HG03064 (cell line): ENCODE measurements around the gene CD72.
A peak's percentile ranks its signal among the peaks of the same experiment; 100 is the strongest.

Experiments used
- ATAC-seq: cut with Tn5 transposase; IDR thresholded peaks from one replicate; pipeline ENCODE4 v1.9.1; 2021; ENCODE audit warnings: low read depth; ENCODE audit not compliant: unreplicated experiment

CD72 gene

GRCh38 chr9:35618325-35618727 lies at the start of gene CD72:
Gene CD72, minus strand, starts transcription at chr9:35618413. Its CDS starts 110 bp downstream, at chr9:35618303.
- no peak for ATAC-seq

GRCh38 chr9:35667939-35668338 lies 49.7 kb upstream of the CD72 start:
- no peak for ATAC-seq

- ATAC-seq = no peak
Measured at GRCh38 chr9:35666549-35666948, 48.3 kb upstream of the CD72 start.

- ATAC-seq = no peak
Measured at GRCh38 chr9:35666045-35666444, 47.8 kb upstream of the CD72 start.

- ATAC-seq = no peak
Measured at GRCh38 chr9:35665471-35665818, 47.2 kb upstream of the CD72 start.

- ATAC-seq = peak; percentile 45
Measured at GRCh38 chr9:35664531-35665470, 46.6 kb upstream of the CD72 start, which contains the start of gene ARHGEF39. Gene ARHGEF39, minus strand, starts transcription at chr9:35665195. Its CDS starts 26 bp downstream, at chr9:35665169.

- ATAC-seq = no peak
Measured at GRCh38 chr9:35662437-35662836, 44.2 kb upstream of the CD72 start.

- no peak for ATAC-seq
Measured at GRCh38 chr9:35661756-35662350, 43.6 kb upstream of the CD72 start.

GRCh38 chr9:35660966-35661415 lies 42.8 kb upstream of the CD72 start:
- no peak for ATAC-seq

- ATAC-seq = no peak
Measured at GRCh38 chr9:35659340-35659739, 41.1 kb upstream of the CD72 start.

- no peak for ATAC-seq
Measured at GRCh38 chr9:35658968-35659220, 40.7 kb upstream of the CD72 start.

- ATAC-seq = peak; percentile 53
Measured at GRCh38 chr9:35658137-35658967, 40.1 kb upstream of the CD72 start, which contains the start of gene CCDC107. Gene CCDC107, plus strand, starts transcription at chr9:35658292. Its CDS starts 88 bp downstream, at chr9:35658380.

GRCh38 chr9:35657546-35658136 lies 39.4 kb upstream of the CD72 start, which contains the start of gene RMRP:
Gene RMRP, minus strand, starts transcription at chr9:35658019.
- ATAC-seq = peak; percentile 88

- ATAC-seq = no peak
Measured at GRCh38 chr9:35656831-35657545, 38.8 kb upstream of the CD72 start.

- ATAC-seq = no peak
Measured at GRCh38 chr9:35656348-35656747, 38.1 kb upstream of the CD72 start.

GRCh38 chr9:35653611-35654010 lies 35.4 kb upstream of the CD72 start:
- no peak for ATAC-seq

- no peak for ATAC-seq
Measured at GRCh38 chr9:35652829-35653209, 34.6 kb upstream of the CD72 start.

GRCh38 chr9:35651956-35652828 lies 34.0 kb upstream of the CD72 start:
- no peak for ATAC-seq
